NCI-H146 (cell line): ENCODE results near the gene TFRC.
"Not testable (repeated sequence)": the region's sequence is repeated elsewhere in the genome, so short reads cannot be mapped to it uniquely, and the experiment has no call there.

Experiments used
- DNase-seq: peaks from one replicate; lab custom pipeline; 2025; lab: John Stamatoyannopoulos, UW

The TFRC gene

GRCh38 chr3:196081834-196082618 is at the start of gene TFRC:
Gene TFRC, minus strand, starts transcription at chr3:196082090. Its CDS starts 4,991 bp downstream, at chr3:196077099.
- DNase-seq = peak; percentile 98

- DNase-seq = no peak
These were observed 46.4 kb upstream of the TFRC start for GRCh38 chr3:196128172-196128843.

DNA sequence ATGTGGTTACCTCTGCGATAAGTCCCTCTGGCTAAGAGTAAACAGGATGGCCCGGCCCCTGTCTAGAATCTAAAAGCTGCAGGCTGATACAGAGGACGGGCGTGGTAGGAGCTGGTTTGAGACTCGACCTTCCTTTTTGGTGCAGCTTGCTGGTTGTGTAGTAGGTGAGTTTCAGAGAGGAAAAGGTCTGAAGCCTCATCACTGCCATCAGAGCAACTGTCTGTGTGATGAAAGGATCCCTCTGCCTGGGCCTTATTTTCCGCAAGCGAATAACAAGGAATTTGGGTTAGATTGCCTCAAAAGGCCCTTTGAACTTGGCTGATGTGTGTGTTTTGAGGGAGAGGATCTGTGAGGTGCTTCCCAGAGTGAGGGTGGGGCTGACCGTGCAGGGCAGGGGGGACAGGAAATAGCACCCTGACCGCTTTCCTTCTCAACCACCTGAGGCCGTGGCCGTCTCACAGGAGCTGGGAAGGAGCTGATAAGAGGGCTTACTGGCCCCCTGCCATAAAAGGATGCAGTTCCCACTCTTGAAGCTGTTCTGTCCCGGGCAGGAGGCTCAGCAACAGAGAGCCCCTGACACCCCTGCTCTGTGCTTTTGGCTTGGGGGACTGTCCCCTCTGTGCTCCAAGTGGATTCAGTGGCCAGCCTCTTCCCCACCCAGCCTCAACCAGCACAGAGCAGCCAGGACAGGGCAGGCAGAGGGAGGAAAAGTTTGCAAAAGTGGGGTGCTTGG is 45.6 kb upstream of the TFRC start:
- DNase-seq = no peak

DNA sequence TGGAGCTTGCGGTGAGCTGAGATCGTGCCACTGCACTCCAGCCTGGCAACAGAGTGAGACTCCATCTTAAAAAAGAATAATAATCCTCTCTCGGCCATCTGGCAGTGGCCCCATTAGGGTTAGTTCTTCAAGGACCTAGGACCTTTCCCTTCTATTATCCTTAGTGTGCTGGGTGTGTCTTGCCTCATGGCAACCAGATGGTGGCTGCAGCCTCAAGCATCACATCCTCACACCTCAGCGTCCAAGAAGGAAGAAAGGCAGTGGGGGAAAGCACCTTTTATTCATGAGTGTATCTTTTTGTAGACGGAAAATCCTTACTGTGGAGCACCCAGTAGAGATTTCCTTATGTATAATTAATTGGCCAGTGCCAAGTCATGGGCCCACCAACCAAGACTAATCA is 42.7 kb upstream of the TFRC start:
- no peak for DNase-seq

GRCh38 chr3:196122688-196123046 is 40.8 kb upstream of the TFRC start:
- DNase-seq = no peak

DNA sequence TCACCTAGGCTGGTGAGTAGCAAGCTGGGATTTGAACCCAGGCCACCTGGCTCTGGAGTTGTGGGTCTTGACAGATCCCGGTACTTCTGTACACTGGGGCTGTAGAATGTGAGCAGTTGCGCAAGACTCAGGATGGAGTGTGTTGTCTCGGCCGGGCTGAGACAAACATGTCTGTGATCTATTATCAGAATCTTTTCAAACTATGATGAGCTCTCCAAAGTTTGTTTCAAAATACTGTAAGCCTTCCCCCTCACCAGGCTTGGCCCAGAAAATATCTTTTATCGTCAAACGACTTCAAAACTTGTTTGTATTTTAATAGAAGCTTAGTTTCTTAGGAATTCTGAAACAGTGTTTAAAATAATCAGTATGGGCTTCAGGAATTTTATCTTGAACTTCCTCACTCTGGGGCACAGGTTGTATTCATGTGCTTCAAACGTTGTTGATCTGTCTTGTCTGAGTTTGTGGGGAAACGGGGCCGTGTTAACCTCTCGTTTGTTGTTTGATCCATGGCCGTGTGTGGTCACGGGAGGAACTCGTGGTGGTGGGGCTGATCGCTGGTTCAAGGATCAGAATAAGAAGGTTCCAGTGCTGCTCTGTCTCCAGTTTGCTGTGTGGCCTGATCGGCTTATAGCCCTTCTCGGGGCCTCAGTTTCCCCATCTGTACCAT is 40.3 kb upstream of the TFRC start:
- DNase-seq = no peak

- no peak for DNase-seq
These were observed 39.2 kb upstream of the TFRC start for GRCh38 chr3:196121066-196121465.

DNA sequence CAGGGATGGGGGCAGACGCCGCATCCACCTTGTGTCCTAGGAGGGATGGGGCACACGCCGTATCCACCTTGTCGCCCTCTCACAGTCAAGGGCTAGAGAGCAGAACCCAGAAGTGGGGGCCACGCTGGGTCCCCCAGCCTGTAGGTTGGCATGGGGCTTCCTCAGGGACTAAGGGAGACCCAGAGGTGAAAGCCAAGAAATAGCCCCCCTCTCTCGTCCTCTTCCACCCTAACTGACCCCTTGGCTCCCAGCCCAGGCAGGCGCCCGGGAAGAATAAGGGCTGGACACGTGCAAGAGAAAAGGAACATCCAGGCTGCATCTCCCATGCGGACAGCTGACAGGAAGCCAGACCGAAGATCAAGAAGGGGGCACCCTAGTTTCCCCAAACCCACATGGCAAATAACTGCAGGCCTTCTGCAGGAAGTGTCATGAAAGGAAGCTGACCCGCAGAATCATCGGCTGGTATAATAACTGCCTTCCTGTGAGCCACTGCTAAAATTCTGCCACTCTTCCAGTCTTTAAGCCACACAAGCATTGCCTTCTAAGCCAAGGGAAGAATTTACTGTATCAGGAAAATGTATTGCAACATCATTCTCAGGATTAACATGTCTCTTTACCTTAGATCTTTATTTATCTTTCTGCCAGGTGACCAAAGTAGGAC is 38.5 kb upstream of the TFRC start:
- DNase-seq = no peak

DNA sequence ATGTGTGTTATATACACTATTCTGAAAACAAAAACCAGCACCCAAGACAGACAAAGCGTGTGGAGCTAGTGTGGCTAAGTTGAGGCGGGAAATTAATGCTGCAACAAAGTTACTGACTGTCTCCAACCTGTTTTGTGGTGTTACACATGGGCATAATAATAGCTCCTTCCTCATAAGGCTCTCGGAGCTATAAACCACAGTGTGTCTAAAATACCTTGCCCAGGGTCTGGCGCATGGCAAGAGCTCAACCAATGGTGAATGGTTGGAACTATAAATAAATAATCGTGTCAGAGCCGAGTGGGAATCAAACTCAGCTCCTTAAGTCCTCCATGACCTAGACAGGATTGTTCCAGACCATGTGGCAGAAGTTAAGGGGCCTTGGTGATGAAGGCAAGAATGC is 35.9 kb upstream of the TFRC start:
- DNase-seq = no peak

- DNase-seq = no peak
These were observed 33.8 kb upstream of the TFRC start for GRCh38 chr3:196115678-196116083.

DNA sequence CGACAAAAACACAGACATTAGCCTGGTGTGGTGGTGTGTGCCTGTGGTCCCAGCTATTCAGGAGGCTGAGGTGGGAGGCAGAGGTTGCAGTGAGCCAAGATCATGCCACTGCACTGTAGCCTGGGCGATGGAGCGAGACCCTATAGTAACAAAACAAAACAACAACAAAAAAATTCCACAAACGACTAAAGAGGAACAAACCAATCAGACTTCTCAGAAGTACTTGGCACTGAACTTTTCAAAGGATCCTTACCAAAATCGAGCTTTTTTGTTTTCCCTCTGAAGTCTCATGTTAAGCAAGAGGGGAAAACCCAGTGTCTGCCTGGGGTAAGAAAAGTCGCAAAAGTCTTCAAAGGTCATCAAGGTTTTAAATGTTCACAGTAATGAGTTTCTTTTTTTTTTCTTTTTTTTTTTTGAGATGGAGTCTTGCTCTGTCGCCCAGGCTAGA is 30.1 kb upstream of the TFRC start:
- DNase-seq = no peak

DNA sequence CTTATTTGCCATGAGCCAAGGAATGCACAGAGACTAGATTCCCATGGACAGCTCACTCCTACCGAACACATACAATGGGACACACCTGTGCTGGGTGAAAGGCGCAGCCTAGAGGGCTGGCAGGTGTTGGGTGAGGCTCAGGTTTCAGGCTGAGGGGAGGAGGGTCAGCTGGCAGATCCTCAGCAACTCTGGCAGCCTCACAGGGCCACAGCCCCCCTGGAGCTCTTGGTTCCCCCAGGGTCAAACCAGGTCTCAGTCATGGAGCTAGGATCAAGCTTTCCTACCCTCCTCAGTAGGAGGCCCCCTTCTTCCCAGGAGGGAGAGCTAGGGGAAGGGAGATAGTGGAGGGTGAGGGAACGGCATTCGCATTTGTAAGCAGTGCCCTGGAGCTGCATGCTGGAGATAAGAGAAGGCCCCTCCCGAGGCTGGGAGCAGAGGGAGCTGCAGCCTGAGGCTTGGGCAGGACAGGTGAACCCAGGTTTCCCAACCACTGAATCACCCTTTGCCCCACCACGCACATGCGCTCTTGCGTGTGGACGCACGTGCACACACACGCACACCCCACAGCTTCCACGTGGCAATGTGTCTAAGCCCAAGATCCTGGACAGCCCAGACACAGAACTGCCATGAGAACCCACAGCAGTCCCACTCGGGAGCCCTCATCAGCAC is 26.3 kb upstream of the TFRC start:
- DNase-seq = peak; percentile 88

DNA sequence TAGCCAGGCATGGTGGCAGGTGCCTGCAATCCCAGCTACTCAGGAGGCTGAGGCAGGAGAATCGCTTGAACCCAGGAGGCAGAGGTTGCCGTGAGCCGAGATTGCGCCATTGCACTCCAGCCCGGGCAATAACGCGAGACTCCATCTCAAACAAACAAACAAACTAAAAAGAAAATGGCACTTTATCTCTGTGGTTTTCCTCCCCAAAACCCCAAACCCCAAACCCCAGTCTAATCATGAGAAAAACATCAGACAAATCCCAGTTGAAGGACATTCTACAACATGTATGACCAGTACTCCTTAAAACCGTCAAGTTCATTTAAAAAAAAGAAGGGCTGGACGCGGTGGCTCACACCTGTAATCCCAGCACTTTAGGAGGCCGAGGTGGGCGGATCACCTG is 22.8 kb upstream of the TFRC start:
- not testable (repeated sequence) for DNase-seq

DNA sequence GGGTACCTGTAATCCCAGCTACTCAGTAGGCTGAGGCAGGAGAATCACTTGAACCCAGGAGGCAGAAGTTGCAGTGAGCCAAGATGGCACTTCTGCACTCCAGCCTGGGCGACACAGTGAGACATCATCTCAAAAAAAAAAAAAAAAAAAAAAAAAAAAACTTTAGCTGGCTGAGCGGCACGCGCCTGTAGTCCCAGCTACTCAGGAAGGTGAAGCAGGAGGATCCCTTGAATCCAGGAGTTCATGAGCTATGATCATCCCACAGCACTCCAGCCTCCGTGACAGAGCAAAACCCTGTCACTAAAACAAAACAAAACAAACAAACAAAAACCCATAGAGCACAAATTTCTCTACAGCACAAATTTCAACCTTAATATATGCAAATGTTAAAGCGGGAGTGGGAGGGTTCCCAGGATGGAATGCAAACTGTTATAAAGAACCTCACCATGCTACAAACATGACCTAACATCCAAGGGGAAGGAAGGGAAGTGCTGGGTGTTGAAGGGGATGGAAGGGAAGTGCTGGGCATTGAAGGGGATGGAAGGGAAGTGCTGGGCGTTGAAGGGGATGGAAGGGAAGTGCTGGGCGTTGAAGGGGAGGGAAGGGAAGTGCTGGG is 16.6 kb upstream of the TFRC start:
- DNase-seq = not testable (repeated sequence)

- no peak for DNase-seq
These were observed 15.7 kb upstream of the TFRC start for GRCh38 chr3:196097373-196098154.

DNA sequence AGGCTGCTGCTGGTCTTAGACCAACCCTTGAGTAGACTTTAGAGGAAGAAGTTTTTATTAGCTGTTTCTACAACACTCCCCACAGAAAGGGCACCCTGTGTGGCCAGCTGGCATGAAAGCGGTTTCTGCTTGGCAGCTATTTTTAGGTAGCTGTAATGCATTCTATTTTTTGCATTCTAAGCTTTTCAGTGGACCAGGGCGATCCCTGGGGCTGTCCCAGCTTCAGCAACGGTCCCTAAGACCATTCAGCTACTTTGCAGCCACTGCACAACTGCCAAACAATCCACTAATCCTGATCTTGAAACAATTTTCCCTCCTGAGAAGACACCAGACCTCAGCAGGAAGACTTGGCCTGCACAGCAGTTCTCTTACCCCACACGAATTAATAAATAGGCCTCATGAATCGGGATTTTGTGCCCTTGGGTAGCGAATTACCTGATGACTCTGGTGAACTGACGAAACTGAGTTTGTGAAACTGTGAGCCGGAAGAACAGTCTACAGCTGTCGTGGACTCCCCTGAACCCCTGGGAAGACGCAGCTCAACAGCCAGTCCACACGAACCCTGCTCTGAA is 14.6 kb upstream of the TFRC start:
- no peak for DNase-seq

- DNase-seq = no peak
These were observed 11.6 kb upstream of the TFRC start for GRCh38 chr3:196093317-196094111.

GRCh38 chr3:196087906-196088305 is 6.0 kb upstream of the TFRC start:
- DNase-seq = no peak

DNA sequence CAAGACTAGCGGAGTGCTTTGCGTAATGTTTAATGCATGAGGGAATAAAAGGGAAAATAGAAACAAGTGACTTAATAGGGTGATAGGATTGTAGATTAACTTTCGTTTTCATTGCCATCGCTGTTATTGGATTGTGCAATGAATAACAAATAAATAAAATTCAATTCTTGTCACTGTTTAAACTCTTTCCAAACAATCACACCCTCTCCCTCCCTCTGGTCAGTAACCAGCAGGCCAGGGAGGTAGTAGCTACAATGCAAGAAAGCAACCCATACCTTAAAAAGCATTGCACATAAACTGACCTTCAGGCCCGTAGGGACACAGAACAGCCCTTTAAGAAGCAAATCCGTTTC is 705 bp upstream of the TFRC start:
- no peak for DNase-seq
